Prostate gland (tissue), 2 donors: ENCODE measurements around the gene BLVRB. TPM values are rescaled to one million over a fixed set of nuclear protein-coding genes. Genes with fewer than 3 reads are reported as not detected.

Experiments
- DNase-seq: peaks from one replicate; pipeline ENCODE4 v3.0.0-alpha.2; 2019; ENCODE audit warnings: low spot score
- H3K27ac ChIP-seq, 2 donors: fragments of 200-600 bp; sonication (generic); 2 replicates each; pipeline ENCODE4 v1.5.1; 2017 to 2019
- H3K27me3 ChIP-seq: fragments of 200-600 bp; sonication (generic); replicated peaks from 2 replicates; pipeline ENCODE4 v1.5.1; 2019; ENCODE audit not compliant: insufficient read depth
- H3K36me3 ChIP-seq, 2 donors: fragments of 200-600 bp; sonication (generic); 1 replicate in 1 of 2; 2 replicates in 1 of 2; pipeline versions ENCODE4 v1.5.1 to v1.8.1; 2017 to 2019
- H3K4me1 ChIP-seq: fragments of 200-600 bp; sonication (generic); replicated peaks from 2 replicates; pipeline ENCODE4 v1.5.1; 2019
- H3K4me3 ChIP-seq, 2 donors: fragments of 200-600 bp; sonication (generic); 2 replicates each; pipeline ENCODE4 v1.5.1; 2017 to 2019
- H3K9me3 ChIP-seq: fragments of 200-600 bp; sonication (generic); 2 replicates; pipeline ENCODE4 v1.5.1; 2017
- CTCF ChIP-seq, 4 experiments: fragments of 200-600 bp in 2 of 4; fragments of 450-650 bp in 2 of 4; sonication (generic) in 2 of 4; IDR thresholded peaks; 1 replicate in 3 of 4; 2 replicates in 1 of 4; pipeline ENCODE4 v1.5.1; 2016 to 2019; ENCODE audit warnings: antibody characterized with exemption in 4 of 4, mild to moderate bottlenecking in 2 of 4, moderate library complexity in 2 of 4
- POLR2A ChIP-seq: fragments of 450-650 bp; IDR thresholded peaks from one replicate; pipeline ENCODE4 v1.6.1; 2016; ENCODE audit warnings: antibody characterized with exemption, mild to moderate bottlenecking
- POLR2AphosphoS5 ChIP-seq: sonication (generic); formaldehyde crosslinking; IDR thresholded peaks from one replicate; pipeline ENCODE4 v1.6.1; 2017; ENCODE audit warnings: antibody characterized with exemption
- WGBS: methylation state at CpG from one replicate; pipeline ENCODE4 v1.1.5; 2018; 5-methylcytosine and 5-hydroxymethylcytosine counted together
- intact Hi-C: fragments of 100-400 bp; cut with DNase I; formaldehyde crosslinking; loops from one replicate; pipeline ENCODE4 v1.14.2; 2022
- total RNA-seq, 2 donors: library from RNA; depleted of rRNA; stranded (reverse); fragments of >200 nt; gene quantifications; one replicate each; pipeline ENCODE4 v1.1.0, GENCODE V29; 2016

The BLVRB gene
- total RNA-seq, 2 donors from 2014 or later: 101 to 261 TPM

GRCh38 chr19:40445780-40446262 is 19.7 kb downstream of the BLVRB start:
- Histone ChIP-seq H3K4me1 (peaks cover 18% of the 10 kb centered on the region), H3K9me3 (no peaks in the 10 kb centered on the region), H3K27me3 (no peaks in the 10 kb centered on the region), H3K36me3 (peaks cover 0 to 13% of the 10 kb centered on the region in 2 donors), H3K4me3 (no peak overlapping the region), H3K27ac (peak overlapping the region; percentile 99)
- 34% methylated on average over 9 of the region's 9 CpGs for WGBS
- TF ChIP-seq POLR2A (peak; percentile 29), POLR2AphosphoS5 (peak; percentile 91), CTCF (IDR thresholded peaks at IDR 0.05) (no peak)
- intact Hi-C loops: loop anchor here (2.0 to 10.0 kb wide), 2 partner anchors 19 to 149 kb away; partner anchors contain the start of gene BLVRB
- DNase-seq: peak; percentile 70

- H3K27ac ChIP-seq: peak overlapping the region; percentile 99
- WGBS: 11% methylated on average over 18 of the region's 18 CpGs
- intact Hi-C loops: loop anchor here (1.0 to 10.0 kb wide), 3 partner anchors 20 to 150 kb away; partner anchors contain the start of gene BLVRB
- H3K4me1 ChIP-seq: peaks cover 19% of the 10 kb centered on the region
- H3K36me3 ChIP-seq: peaks cover 0 to 13% of the 10 kb centered on the region in 2 donors
- TF ChIP-seq POLR2A (no peak), POLR2AphosphoS5 (no peak), CTCF (IDR thresholded peaks at IDR 0.05) (peak in 1 of 4 experiments; percentile 27)
- no peaks in the 10 kb centered on the region for H3K9me3 ChIP-seq
- H3K27me3 ChIP-seq: no peaks in the 10 kb centered on the region
- no peak for DNase-seq
- H3K4me3 ChIP-seq: peak overlapping the region; percentile 85 to 97
Measured at GRCh38 chr19:40444825-40445312, 20.7 kb downstream of the BLVRB start.

GRCh38 chr19:40444000-40444824 is 21.3 kb downstream of the BLVRB start, which contains the start of gene SERTAD3:
TSS of gene SERTAD3 (minus strand) at chr19:40444335. CDS start at chr19:40442080, 2,255 bp downstream.
- Histone ChIP-seq H3K36me3 (peaks cover 0 to 10% of the 10 kb centered on the region in 2 donors), H3K27me3 (no peaks in the 10 kb centered on the region), H3K4me3 (peak within 1 kb of the TSS; percentile 85 to 97), H3K27ac (peak within 1 kb of the TSS; percentile 99), H3K4me1 (peaks cover 19% of the 10 kb centered on the region), H3K9me3 (no peaks in the 10 kb centered on the region)
- TF ChIP-seq CTCF (IDR thresholded peaks at IDR 0.05) (peak in 1 of 4 experiments; percentile 29), POLR2A (peak; percentile 99), POLR2AphosphoS5 (peak; percentile 87)
- under 1% methylated on average over 50 of the region's 72 CpGs for WGBS
- intact Hi-C loops: loop anchor here (1.0 to 10.0 kb wide), 3 partner anchors 21 to 151 kb away; partner anchors contain the start of gene BLVRB
- DNase-seq: peak; percentile 97

GRCh38 chr19:40443131-40443999 is 22.2 kb downstream of the BLVRB start:
- TF ChIP-seq POLR2AphosphoS5 (peak; percentile 99), POLR2A (peak; percentile 72), CTCF (IDR thresholded peaks at IDR 0.05) (peak in 1 of 4 experiments; percentile 5)
- H3K4me1 ChIP-seq: peaks cover 19% of the 10 kb centered on the region
- under 1% methylated on average over 52 of the region's 52 CpGs for WGBS
- no peaks in the 10 kb centered on the region for H3K9me3 ChIP-seq
- intact Hi-C loops: loop anchor here (10.0 kb wide), 1 partner anchor 151 kb away; no protein-coding TSS in a partner anchor
- H3K4me3 ChIP-seq: peak overlapping the region; percentile 85 to 97
- H3K27me3 ChIP-seq: no peaks in the 10 kb centered on the region
- peak overlapping the region; percentile 99 for H3K27ac ChIP-seq
- peaks cover 0 to 9% of the 10 kb centered on the region in 2 donors for H3K36me3 ChIP-seq
- peak; percentile 100 for DNase-seq
